Stimulated activated CD8-positive, alpha-beta memory T cell treated with anti-CD3 and anti-CD28 coated beads, Interleukin-2, amount 100 ng/mL, for 48 hours (primary cell): ENCODE measurements around the gene TPCN1.
A peak's percentile ranks its signal among the peaks of the same experiment; 100 is the strongest.

ENCODE experiments used
- DNase-seq, 2 donors: peaks; one replicate each; pipeline ENCODE4 v3.0.0-alpha.2; 2020; ENCODE audit warnings: low read depth in 2 of 2

The TPCN1 gene

DNA sequence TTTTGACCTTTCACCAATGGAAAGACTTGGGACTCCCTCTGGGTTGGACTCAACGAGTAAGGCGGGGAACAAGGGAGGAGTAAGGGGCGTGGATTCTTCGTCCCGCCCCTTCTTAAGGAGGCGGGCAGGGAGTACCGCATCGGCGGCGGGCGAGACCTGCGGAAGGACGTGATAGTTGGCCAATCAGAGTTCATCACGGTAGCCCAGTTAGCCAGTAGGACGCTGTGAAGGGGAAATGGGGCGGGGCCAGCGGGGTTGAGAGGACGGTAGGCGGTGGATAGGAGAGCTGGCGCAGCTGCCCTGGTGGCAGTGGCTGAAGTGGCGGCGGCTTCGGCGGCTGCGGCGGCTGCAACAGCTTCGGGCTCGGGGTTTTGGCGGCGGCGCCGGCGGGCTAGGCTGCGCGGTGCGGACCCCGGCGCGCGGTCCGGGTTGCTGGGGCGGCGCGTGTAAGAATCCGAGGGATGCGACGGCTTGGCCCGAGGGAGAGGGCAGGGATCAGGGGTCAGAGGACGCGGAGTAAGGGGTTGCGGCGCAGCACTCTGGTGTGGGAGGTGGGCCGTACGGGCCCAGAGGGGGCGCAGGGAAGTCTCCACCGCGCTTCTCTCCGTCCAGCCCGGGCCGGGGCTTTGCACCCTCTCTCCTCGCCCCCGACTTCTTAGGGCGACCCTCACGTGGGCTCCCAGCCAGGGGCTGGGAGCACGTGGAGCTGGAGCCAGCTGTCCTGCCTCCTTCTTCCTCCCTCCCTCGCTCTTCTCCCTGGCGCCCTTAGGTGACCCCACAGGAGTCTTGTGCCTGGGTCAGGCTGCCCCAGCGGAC lies at the start of gene TPCN1:
TPCN1 (plus strand) TSS at position 284 of the 816 bp plus-strand sequence. CDS start 5,389 bp downstream, outside the sequence.
- peak; percentile 97 to 99 for DNase-seq

DNA sequence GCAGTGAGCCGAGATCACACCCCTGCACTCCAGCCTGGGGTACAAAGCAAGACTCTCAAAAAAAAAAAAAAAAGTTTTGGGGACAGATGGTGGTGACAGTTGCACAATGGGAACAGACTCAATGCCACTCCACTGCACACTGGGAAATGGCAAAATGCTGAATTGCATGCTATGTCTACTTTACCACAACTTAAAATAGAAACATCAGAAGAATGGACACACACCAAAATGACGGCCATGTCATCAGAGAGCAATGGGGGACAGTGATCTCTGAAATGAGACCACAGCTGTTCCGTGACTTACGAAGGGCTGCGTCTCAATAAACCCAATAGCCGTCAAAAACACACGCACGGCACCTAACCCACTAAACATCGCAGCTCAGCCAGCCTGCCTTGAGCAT lies 49.7 kb upstream of the TPCN1 start:
- DNase-seq, result no peak

DNA sequence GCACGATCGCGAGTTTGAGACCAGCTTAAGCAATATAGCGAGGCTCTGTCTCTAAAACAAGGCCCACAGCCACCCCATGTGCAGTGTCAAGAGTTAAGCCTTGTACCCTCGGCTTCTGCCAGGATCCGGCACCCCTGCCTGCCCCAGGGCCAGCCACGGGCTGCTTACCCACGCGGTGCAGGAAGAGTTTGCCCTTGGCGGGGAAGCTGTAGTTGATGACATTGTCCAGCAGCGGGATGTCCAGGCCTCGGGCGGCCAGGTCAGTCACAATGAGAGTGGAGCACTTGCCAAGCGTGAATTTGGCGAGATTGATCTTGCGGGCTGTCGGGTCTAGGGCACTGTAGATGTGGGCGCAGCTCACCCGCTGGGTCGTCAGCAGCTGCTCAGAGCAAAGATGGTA lies 49.1 kb upstream of the TPCN1 start:
- DNase-seq, result no peak

DNA sequence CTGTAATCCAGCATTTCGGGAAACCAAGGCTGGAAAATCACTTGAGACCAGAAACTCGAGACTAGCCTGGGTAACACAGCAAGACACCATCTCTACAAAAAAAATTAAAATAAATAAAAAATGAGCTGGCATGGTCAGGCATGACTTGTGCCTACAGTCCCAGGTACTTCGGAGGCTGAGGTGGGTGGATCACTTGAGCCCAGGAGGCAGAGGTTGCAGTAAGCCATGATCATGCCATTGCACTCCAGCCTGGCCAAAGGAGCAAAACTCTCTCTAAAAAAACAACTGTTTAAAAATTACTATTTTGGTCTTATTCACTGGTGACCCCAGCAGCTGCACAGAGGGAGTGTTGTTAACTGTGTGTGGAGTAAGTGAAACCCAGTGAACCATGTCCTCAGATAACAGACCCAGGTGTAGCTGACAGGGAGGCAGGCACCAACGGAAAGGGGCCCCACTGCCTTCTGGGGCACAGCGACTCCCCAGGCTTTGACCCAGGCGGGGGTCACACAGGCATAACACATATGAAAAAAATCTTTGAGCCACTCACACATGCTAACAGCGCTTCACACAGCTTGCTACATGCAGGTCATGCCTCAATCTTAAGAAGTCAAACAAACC lies 48.1 kb upstream of the TPCN1 start:
- DNase-seq, result no peak

DNA sequence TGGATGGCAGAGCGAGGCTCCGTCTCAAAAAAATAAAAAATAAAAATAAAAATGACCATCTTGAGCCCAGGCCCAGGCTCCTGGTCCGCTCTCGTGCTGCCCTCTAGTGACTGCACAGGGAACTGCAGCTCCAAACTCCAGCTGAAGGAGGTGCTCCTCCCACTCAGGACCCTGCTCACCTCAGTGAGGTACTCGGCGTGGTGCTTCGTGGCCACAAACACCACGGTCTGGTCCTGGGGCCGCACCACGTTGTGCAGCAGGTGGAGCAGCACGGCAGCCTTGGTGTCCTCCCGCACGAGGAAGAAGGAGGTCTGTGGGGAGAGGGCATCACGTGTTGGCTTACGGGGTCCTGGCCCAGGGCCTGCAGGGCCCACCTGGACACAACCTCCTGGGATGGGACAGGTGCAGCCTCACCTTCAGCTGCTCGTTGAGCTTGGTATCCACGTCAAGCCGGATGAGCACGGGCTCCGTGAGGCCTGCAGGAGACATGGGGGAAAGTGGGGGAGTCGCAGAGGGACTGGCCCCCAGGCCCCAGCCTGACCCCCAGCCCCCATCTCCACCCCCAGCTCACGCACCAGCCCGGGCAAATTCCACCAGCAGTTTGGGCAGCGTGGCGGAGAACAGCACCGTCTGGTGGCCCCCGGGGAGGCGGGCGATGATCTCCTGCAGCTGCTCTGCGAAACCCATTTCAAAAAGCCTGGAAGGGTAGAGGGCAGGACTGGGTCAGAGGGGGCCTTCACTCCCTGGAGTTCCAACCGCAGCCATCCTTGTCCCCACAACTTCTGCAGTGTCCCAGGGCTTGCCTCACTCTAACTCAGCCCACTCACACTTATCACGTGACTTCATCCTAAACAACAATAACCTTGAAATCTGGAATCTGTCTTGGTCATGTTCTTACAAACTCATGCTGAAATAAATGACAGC lies 46.5 kb upstream of the TPCN1 start:
- peak; percentile 58 to 74 for DNase-seq

DNA sequence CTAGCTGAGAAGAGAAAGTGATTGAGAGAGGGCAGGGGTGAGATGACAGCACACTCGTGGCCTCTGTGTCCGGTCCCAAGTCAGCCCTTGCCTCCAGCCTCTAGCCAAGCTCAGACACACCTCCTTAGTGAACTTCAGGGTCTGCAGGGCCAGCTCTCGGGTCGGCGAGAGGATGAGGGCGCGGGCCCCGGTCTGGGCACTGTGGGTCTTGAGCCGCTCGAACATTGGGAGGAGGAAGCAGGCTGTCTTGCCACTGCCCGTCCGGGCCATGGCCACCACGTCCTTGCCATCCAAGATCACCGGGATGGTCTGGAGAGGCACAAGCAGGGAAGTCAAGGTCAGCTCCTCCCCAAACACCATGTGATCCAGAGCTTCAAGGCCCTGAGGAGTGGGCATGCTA lies 42.2 kb upstream of the TPCN1 start:
- no peak for DNase-seq

DNA sequence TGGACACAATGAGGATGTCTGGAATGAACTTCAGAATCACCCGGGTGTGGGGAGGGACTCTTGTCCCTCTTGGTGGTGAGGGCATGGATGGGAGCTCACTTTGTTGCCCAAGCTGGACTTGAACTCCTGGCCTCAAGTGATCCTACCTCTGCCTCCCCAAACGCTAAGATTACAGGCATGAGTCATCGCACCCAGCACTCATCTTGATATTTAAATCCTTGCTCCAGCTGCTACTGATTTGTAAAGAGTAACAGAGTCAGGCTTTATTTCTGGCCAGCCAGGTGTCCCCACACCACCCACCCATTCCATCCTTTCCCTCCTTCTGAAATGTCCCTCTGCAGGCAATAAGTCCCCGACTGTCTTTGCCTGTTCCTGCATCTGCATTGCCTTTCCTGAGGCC lies 40.9 kb upstream of the TPCN1 start:
- DNase-seq, result no peak

DNA sequence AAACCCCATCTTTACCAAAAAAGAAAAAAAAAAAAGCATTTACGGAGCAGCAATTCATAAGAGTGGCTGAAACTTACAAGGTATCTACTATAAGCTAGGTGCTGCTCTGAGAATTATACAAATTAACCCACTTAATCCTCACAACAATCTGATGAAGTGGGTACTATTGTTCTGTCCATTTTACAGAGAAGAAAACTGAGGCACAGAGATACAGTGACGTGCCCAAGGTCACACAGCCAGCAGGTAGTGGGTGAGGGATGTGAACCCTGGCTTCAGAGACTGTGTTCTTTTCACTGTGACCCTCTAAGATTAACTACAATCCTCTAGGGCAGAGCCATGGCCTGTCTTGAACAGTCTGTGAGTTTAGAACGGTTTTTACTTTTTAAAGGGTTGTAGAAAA lies 39.3 kb upstream of the TPCN1 start:
- no peak for DNase-seq

DNA sequence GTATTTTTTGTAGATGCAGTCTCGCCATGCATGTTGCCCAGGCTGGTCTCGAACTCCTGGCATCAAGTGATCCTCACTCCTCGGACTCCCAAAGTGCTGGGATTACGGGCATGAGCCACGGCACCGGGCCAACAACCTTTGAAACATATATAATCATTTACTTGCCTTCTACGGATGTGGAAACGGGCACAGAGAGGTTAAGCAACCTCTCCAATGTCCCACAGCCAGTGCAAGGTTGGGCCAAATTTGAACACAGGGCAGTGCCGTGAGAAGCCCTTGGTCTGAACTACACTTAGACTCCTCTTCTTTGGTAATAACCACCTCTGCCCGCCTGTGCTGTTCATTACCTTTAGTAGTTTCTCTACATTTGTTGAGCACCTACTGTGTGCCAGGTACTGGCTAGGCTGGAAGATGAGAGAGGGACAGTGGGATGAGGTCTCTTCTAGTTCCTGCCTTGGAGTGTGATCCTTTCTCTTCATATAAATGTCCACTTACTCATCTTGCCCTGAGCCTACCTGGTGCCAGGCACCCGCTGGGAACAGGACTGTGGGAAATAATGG lies 38.2 kb upstream of the TPCN1 start:
- DNase-seq, result no peak

DNA sequence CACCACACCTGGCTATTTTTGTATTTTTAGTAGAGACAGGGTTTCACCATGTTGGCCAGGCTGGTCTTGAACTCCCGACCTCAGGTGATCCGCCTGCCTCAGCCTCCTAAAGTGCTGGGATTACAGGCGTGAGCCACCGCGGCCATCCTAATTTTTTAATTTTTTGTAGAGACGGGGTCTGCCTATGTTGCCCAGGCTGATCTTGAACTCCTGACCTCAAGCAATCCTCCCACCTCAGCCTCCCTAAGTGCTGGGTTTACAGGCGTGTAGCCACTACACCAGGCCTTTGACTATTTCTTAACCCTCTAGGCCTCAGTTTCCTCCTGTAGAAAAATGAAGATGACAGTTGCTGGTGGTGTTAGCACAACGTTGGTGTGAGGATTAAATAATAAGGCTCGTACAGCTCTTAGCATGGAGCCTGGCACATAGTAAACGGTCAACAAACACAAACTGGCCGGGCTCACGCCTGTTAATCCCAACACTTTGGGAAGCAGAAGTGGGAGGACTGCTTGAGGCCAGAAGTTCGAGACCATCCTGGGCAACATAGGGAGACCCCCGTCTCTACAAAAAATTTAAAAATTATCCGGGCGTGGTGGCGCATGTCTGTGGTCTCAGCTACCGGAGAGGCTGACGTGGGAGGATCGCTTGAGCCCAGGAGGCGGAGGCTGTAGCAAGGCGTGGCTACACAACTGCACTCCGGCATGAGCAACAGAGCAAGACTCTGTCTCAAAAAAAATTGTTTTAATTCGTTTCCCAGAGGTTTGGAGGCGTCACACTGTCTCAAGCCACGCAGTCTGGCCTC lies 37.0 kb upstream of the TPCN1 start:
- no peak for DNase-seq

DNA sequence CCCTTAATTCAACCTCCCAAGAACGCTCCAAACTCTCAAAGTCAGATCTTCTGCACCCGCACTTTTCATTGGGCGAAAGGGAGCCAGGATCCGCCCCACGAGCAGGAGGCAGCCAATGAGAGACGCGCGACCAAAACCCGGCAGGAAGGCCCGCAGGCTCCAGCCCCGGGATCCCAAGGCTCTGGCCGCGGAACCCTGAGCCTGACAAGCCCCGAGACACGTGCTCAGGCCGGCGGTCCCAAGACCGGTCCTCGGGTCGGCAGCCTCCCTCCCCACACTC lies 36.4 kb upstream of the TPCN1 start:
- DNase-seq, result peak; percentile 81 to 83

DNA sequence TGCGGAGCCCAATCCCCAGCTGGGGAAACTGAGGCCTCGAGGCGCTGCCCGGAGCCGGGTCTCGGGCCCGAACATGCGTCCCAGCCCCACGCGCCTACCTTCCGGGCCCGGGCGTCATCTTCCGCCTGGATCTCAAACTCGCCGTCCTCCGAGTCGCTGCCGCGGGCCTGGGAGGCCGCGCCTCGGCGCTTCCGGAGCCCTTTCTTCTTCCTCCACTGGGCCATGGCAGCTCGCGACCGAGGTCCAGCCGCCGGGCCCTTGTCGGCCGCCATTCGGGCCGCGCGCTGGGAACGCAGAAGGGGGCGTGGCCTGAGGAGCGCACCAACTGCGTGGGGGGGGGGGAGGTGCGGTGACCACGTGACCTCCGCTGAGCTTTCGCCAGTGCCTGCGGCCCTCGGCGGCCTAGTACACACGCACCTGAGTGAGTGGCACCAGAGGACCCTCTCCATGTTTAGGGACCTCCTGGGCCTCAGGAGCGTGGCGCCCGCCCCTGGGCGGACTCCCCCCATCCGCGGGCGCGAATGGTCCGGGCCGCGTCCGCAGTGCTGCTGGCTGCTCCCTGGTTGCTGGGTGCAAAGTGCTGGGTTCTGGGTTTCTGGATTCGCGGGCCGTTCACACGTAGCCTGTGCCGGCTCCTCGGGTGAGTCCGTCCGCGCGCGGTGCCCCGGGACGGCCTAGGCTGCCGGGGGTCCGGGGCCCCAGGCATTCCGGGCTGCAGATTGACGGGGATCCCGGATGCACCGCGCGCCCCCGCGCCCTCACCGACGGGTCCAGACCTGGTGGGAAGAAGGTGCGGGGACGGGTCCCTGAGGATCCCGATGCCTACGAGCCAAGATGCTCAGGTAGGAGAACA lies 35.9 kb upstream of the TPCN1 start, which contains the start of the genes DDX54 and RITA1:
DDX54 (minus strand) TSS at position 299 of the 853 bp plus-strand sequence; CDS start at position 272, 27 bp downstream.
RITA1 (plus strand) TSS at position 542 of the 853 bp plus-strand sequence. CDS start 1,026 bp downstream, outside the sequence.
- DNase-seq, result peak; percentile 75 to 76

DNA sequence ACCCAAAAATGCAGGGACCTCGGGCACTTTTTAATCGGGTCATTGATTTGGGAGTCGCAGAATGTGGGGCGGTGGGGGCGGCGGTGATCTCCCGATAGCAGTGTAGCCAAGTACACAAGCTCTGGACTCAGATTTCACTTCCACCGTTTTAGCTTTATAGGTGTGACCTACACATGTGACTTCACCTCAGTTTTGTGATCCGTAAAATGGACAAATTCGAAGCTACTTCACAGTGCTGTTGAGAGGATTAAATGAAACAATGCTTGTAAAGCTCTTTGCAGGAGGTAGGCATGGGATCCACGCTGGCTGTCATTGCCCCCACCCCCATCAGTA lies 35.3 kb upstream of the TPCN1 start:
- DNase-seq, result no peak

DNA sequence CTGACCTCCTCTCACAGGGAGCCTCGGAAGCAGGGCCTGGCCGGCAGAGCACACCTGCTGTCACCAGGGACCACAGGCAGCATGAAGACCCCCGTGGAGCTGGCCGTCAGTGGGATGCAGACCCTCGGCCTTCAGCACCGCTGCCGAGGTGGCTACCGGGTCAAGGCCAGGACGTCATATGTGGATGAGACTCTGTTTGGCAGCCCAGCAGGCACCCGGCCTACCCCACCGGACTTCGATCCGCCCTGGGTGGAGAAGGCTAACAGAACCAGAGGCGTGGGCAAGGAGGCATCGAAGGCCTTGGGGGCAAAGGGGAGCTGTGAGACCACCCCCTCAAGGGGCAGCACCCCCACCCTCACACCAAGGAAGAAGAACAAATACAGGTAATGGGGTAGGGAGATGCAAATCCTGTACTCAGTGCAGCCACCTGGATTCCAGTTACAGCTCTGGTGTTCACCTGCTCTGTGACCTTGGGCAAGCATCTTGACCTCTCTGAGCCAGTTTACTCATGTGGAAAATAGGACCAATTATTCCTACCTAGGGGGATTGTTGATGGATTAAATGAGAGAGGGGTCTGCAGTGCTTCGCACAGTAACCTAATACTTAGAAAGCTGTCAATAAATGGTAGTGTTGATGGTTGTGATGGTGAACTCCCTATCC lies 34.5 kb upstream of the TPCN1 start:
- no peak for DNase-seq

DNA sequence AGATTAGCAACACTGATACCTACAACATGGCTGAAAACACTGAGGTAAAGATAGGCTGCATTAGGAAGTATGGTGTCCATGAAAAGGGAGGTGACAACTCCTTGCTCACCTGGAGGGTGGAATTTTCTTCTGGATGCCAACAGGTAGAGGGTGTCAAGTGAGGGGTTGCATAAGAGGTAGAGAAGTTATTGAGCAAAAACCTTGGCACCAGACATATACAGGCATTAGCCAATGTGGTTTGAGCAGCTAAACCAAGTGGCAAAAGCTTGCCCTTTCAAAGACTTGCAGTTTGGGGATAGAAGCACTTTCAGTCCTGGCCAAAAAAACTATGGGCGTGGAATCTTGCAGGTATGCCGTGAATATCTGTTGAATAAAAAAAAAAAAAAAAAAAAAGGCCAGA lies 31.9 kb upstream of the TPCN1 start:
- no peak for DNase-seq

DNA sequence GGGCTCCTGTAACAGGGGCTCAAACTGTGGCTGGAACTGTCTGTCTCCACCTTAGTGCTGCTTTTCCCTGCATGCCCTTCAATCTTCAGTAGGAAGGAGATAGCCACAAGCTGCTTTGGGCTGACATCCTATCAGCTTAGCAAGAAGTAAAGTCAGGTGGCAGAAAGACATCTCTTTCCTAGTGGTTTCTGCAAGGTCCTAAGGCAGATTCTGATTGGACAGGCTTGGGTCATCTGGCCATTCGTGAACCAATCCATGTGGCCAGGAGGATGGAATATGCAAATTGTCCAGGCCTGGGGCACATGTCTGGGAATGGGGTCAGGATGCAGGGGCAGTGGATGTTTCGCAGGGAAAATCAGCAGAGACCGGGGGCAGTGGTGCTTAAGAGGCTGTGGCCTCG lies 30.5 kb upstream of the TPCN1 start:
- DNase-seq, result no peak

DNA sequence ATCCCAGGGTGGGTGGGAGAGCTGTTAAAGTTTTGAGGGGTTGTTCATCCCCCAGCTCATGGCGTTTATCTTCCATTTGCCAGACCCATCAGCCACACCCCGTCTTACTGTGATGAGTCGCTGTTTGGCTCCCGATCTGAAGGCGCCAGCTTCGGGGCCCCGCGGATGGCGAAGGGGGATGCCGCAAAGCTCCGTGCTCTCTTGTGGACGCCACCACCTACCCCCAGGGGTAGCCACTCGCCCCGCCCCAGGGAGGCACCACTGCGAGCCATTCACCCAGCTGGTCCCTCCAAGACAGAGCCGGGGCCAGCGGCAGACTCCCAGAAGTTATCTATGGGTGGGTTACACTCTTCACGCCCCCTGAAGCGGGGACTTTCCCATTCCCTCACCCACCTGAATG lies 30.0 kb upstream of the TPCN1 start:
- no peak for DNase-seq

DNA sequence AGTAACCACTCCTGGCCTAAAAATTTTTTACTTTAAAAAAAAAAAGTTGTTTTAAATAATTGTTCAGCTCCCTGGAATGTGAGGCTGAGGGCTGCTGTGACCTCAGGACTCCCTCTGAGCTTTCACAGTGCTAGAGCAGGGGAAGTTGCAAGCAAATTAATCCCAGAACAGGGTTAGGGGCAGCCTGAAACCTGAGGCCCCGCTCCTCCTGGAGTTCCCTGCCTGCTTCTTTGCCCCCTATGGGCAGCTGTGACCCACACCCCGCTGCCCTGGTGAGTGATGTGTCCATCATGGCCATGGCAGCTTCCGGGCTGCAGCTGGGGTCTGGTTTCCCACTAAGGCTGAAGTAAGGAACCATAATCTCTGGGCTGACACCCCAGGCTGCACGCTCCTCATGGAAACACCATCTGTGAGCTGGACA lies 26.3 kb upstream of the TPCN1 start:
- no peak for DNase-seq

DNA sequence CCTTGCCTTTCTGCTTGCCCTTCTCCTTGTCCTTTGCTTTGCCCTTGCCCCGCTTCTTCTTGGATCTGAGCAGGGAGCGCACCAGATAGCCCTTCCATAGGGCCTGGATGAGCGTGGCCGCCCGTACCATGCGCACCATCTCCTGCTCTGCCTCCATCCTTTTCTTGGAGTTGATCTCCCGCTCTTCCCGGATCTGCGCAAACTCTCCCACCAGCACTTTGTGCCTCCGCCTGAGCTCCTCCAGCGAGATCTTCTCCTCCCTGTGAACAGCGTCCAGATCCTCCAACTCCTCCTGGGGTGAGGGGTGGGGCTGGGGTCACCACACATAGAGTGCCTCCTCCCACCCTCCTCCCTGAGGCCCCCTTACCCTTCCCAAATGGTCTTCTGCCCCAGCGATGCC lies 25.7 kb upstream of the TPCN1 start:
- no peak for DNase-seq

DNA sequence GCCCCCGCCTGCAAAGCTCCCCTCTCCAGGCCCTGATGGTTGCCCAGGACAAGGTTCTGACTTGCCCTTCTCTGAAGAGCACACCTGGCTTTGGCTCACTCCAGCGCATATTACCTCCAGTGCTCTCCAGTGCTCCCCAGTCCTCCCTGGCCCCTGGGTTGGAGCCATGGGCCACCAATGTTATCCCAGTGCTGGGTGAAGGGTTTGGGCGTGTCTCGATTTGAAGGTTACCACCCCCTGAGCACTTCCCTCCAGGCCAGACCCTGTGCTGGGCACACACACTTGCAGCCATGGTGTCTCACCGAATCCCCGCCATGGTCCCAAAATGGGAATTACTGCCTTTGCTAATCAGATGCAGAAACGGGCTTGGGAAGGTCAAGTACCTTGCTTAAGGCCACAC lies 24.7 kb upstream of the TPCN1 start:
- no peak for DNase-seq
